Progenitor cell of endocrine pancreas (in vitro differentiated cells): ENCODE results near the gene MRPS18C. TPM values are rescaled to one million over a fixed set of nuclear protein-coding genes. Genes with fewer than 3 reads are reported as not detected.

Experiments
- DNase-seq: peaks from one replicate; pipeline ENCODE4 v3.0.0; 2021; ENCODE audit warnings: low spot score; ENCODE audit not compliant: unreplicated experiment
- H3K27ac Mint-ChIP-seq: 2 replicates; pipeline ENCODE4 v1.8.0; 2021; ENCODE audit warnings: mild to moderate bottlenecking, moderate library complexity, mixed read lengths
- H3K27me3 Mint-ChIP-seq: 2 replicates; pipeline ENCODE4 v1.8.0; 2021; ENCODE audit warnings: mixed read lengths
- H3K36me3 Mint-ChIP-seq: 2 replicates; pipeline ENCODE4 v1.8.0; 2022; ENCODE audit warnings: mixed read lengths; ENCODE audit not compliant: insufficient read depth
- H3K4me1 Mint-ChIP-seq: 2 replicates; pipeline ENCODE4 v1.8.0; 2021; ENCODE audit warnings: low read depth, mixed read lengths
- H3K4me3 Mint-ChIP-seq: 2 replicates; pipeline ENCODE4 v1.8.0; 2021; ENCODE audit warnings: low read depth, mild to moderate bottlenecking, moderate library complexity, mixed read lengths
- H3K9me3 Mint-ChIP-seq: 2 replicates; pipeline ENCODE4 v1.8.0; 2021; ENCODE audit warnings: low read depth, mixed read lengths
- CTCF ChIP-seq: fragments of 200-600 bp; sonication (generic); IDR thresholded peaks from one replicate; pipeline ENCODE4 v1.5.0; 2021; ENCODE audit warnings: antibody characterized with exemption, mild to moderate bottlenecking; ENCODE audit not compliant: unreplicated experiment
- total RNA-seq: library from RNA; stranded (reverse); gene quantifications from 2 replicates; pipeline ENCODE4 v1.2.1, GENCODE V29; 2021

Gene MRPS18C
- total RNA-seq, 1 donor from 2014 or later = 45.2 TPM

- Mint-ChIP-seq H3K27me3 (peaks cover 1% of the 10 kb centered on the region), H3K36me3 (no peaks in the 10 kb centered on the region), H3K9me3 (peaks cover 9% of the 10 kb centered on the region), H3K27ac (no peak overlapping the region), H3K4me1 (no peaks in the 10 kb centered on the region), H3K4me3 (no peak overlapping the region)
- DNase-seq = no peak
- no peak for TF ChIP-seq CTCF
Measured at GRCh38 chr4:83510442-83510841, 54.6 kb downstream of the MRPS18C start.

Other genes with a start within 250 kb of the MRPS18C start
- 19.2 and 20.2 TPM in 2 replicates for gene COQ2, start 171.3 kb upstream of the MRPS18C start, total RNA-seq
- gene HPSE, start 121.2 kb upstream of the MRPS18C start, total RNA-seq = 2.8 and 3.6 TPM in 2 replicates
- 14.1 and 18.9 TPM in 2 replicates for gene HELQ, start 235 bp upstream of the MRPS18C start, total RNA-seq
- 26.9 and 27.2 TPM in 2 replicates for gene ABRAXAS1, start 29.0 kb downstream of the MRPS18C start, total RNA-seq
- gene GPAT3, start 80.0 kb downstream of the MRPS18C start, total RNA-seq = 0.17 and 0.36 TPM in 2 replicates